HUES6 (cell line): ENCODE data around the gene PRRC2A.

Experiments used
- H3K27ac ChIP-seq: 2 replicates; pipeline ENCODE4 v1.7.0; 2013; ENCODE audit warnings: low read depth, mild to moderate bottlenecking, low read length, inconsistent platforms
- H3K27me3 ChIP-seq: 2 replicates; pipeline ENCODE4 v1.6.1; 2013; ENCODE audit warnings: low read length; ENCODE audit not compliant: control insufficient read depth, insufficient read depth
- H3K36me3 ChIP-seq: 2 replicates; pipeline ENCODE4 v1.6.1; 2013; ENCODE audit warnings: low read length; ENCODE audit not compliant: control insufficient read depth, insufficient read depth
- H3K4me1 ChIP-seq: 2 replicates; pipeline ENCODE4 v1.6.1; 2013; ENCODE audit warnings: low read length; ENCODE audit not compliant: control insufficient read depth, insufficient read depth
- H3K4me3 ChIP-seq: 2 replicates; pipeline ENCODE4 v1.5.1; 2013; ENCODE audit warnings: low read depth, low read length
- H3K9ac ChIP-seq: one replicate; pipeline ENCODE4 v1.6.1; 2013; ENCODE audit warnings: mild to moderate bottlenecking, low read length
- H3K9me3 ChIP-seq: 2 replicates; pipeline ENCODE4 v1.6.1; 2013; ENCODE audit warnings: low read depth, low read length; ENCODE audit not compliant: control insufficient read depth, insufficient read depth

Gene PRRC2A

GRCh38 chr6:31629014-31629413 lies 8.5 kb downstream of the PRRC2A start:
- Histone ChIP-seq H3K27me3 (no peaks in the 10 kb centered on the region), H3K4me3 (no peak overlapping the region), H3K27ac (no peak overlapping the region), H3K9me3 (no peaks in the 10 kb centered on the region), H3K36me3 (peaks cover 100% of the 10 kb centered on the region), H3K4me1 (no peaks in the 10 kb centered on the region), H3K9ac (no peak overlapping the region)

GRCh38 chr6:31630177-31630934 lies 9.8 kb downstream of the PRRC2A start:
- H3K4me3 ChIP-seq, result no peak overlapping the region
- H3K27ac ChIP-seq, result no peak overlapping the region
- no peaks in the 10 kb centered on the region for H3K27me3 ChIP-seq
- H3K36me3 ChIP-seq, result peaks cover 100% of the 10 kb centered on the region
- H3K9me3 ChIP-seq, result no peaks in the 10 kb centered on the region
- no peaks in the 10 kb centered on the region for H3K4me1 ChIP-seq
- no peak overlapping the region for H3K9ac ChIP-seq

GRCh38 chr6:31631209-31631608 lies 10.7 kb downstream of the PRRC2A start:
- Histone ChIP-seq H3K4me1 (no peaks in the 10 kb centered on the region), H3K27ac (no peak overlapping the region), H3K9ac (no peak overlapping the region), H3K4me3 (no peak overlapping the region), H3K36me3 (peaks cover 100% of the 10 kb centered on the region), H3K9me3 (no peaks in the 10 kb centered on the region), H3K27me3 (no peaks in the 10 kb centered on the region)

- no peak overlapping the region for H3K4me3 ChIP-seq
- no peaks in the 10 kb centered on the region for H3K27me3 ChIP-seq
- H3K27ac ChIP-seq, result no peak overlapping the region
- H3K4me1 ChIP-seq, result no peaks in the 10 kb centered on the region
- no peaks in the 10 kb centered on the region for H3K9me3 ChIP-seq
- no peak overlapping the region for H3K9ac ChIP-seq
- peaks cover 100% of the 10 kb centered on the region for H3K36me3 ChIP-seq
Measured at GRCh38 chr6:31631681-31632278, 11.3 kb downstream of the PRRC2A start.

- Histone ChIP-seq H3K36me3 (peaks cover 99% of the 10 kb centered on the region), H3K9me3 (no peaks in the 10 kb centered on the region), H3K9ac (no peak overlapping the region), H3K4me3 (no peak overlapping the region), H3K4me1 (no peaks in the 10 kb centered on the region), H3K27ac (no peak overlapping the region), H3K27me3 (no peaks in the 10 kb centered on the region)
Measured at GRCh38 chr6:31632279-31632946, 11.9 kb downstream of the PRRC2A start.

- Histone ChIP-seq H3K9ac (no peak overlapping the region), H3K36me3 (peaks cover 97% of the 10 kb centered on the region), H3K27ac (no peak overlapping the region), H3K9me3 (no peaks in the 10 kb centered on the region), H3K4me3 (no peak overlapping the region), H3K4me1 (no peaks in the 10 kb centered on the region), H3K27me3 (no peaks in the 10 kb centered on the region)
Measured at GRCh38 chr6:31633447-31633846, 12.9 kb downstream of the PRRC2A start.

- Histone ChIP-seq H3K9me3 (no peaks in the 10 kb centered on the region), H3K9ac (no peak overlapping the region), H3K4me1 (no peaks in the 10 kb centered on the region), H3K27me3 (no peaks in the 10 kb centered on the region), H3K36me3 (peaks cover 96% of the 10 kb centered on the region), H3K4me3 (no peak overlapping the region), H3K27ac (no peak overlapping the region)
Measured at GRCh38 chr6:31634131-31634530, 13.6 kb downstream of the PRRC2A start.

GRCh38 chr6:31634969-31635575 lies 14.6 kb downstream of the PRRC2A start:
- Histone ChIP-seq H3K4me1 (no peaks in the 10 kb centered on the region), H3K4me3 (no peak overlapping the region), H3K9me3 (no peaks in the 10 kb centered on the region), H3K27me3 (no peaks in the 10 kb centered on the region), H3K9ac (no peak overlapping the region), H3K27ac (no peak overlapping the region; the same call in 1 of the 2 replicates), H3K36me3 (peaks cover 97% of the 10 kb centered on the region)

- Histone ChIP-seq H3K9me3 (no peaks in the 10 kb centered on the region), H3K4me3 (no peak overlapping the region), H3K27me3 (no peaks in the 10 kb centered on the region), H3K27ac (no peak overlapping the region), H3K4me1 (no peaks in the 10 kb centered on the region), H3K9ac (no peak overlapping the region), H3K36me3 (peaks cover 97% of the 10 kb centered on the region)
Measured at GRCh38 chr6:31636698-31637596, 16.4 kb downstream of the PRRC2A start.

- Histone ChIP-seq H3K9ac (no peak overlapping the region), H3K27ac (no peak overlapping the region), H3K27me3 (no peaks in the 10 kb centered on the region), H3K4me1 (no peaks in the 10 kb centered on the region), H3K9me3 (no peaks in the 10 kb centered on the region), H3K4me3 (no peak overlapping the region), H3K36me3 (peaks cover 94% of the 10 kb centered on the region)
Measured at GRCh38 chr6:31639043-31639442, 18.5 kb downstream of the PRRC2A start.
